Activated CD4-positive, alpha-beta T cell treated with anti-CD3 and anti-CD28 coated beads for 36 hours (primary cell): ENCODE measurements around the gene PPP1CB. TPM values are rescaled to one million over a fixed set of nuclear protein-coding genes. Genes with fewer than 3 reads are reported as not detected.

Experiments
- ATAC-seq: fragments of 200-7000 bp; cut with Tn5 transposase; one replicate; pipeline ENCODE4 v1.10.0; 2021; ENCODE audit warnings: mild to moderate bottlenecking, moderate library complexity
- CTCF ChIA-PET: fragments of 350-600 bp; sonication (Branson Sonifier 250); formaldehyde crosslinking; loops from one replicate; lab custom pipeline; 2021; ENCODE audit warnings: antibody characterized with exemption; lab: Charles Lee
- POLR2A ChIA-PET: fragments of 350-600 bp; sonication (Branson Sonifier 250); formaldehyde crosslinking; loops from one replicate; lab custom pipeline; 2021; ENCODE audit warnings: antibody characterized with exemption, inconsistent platforms; lab: Charles Lee
- DNase-seq: peaks from one replicate; pipeline ENCODE4 v3.0.0-alpha.2; 2020
- H3K27ac Mint-ChIP-seq: one replicate; pipeline ENCODE4 v1.8.0; 2021; ENCODE audit warnings: mixed read lengths
- H3K27me3 Mint-ChIP-seq: one replicate; pipeline ENCODE4 v1.8.0; 2021; ENCODE audit warnings: mixed read lengths
- H3K36me3 Mint-ChIP-seq: one replicate; pipeline ENCODE4 v1.8.0; 2021; ENCODE audit warnings: low read depth, mixed read lengths
- H3K4me1 Mint-ChIP-seq: one replicate; pipeline ENCODE4 v1.8.0; 2021; ENCODE audit warnings: mixed read lengths
- H3K4me3 Mint-ChIP-seq: one replicate; pipeline ENCODE4 v1.8.0; 2021; ENCODE audit warnings: mild to moderate bottlenecking, moderate library complexity, mixed read lengths
- H3K9me3 Mint-ChIP-seq: one replicate; pipeline ENCODE4 v1.8.0; 2021; ENCODE audit warnings: low read depth, mixed read lengths
- intact Hi-C, 2 experiments: fragments of 100-400 bp; cut with DNase I in 1 of 2; cut with micrococcal nuclease in 1 of 2; formaldehyde crosslinking; loops; one replicate each; pipeline versions ENCODE4 v1.14.2 to v1.15.1; 2022 to 2024; cut with DNase I, micrococcal nuclease
- total RNA-seq, 2 experiments: library from RNA; stranded (reverse); gene quantifications; one replicate each; pipeline ENCODE4 v1.2.3, GENCODE V29; 2021

Gene PPP1CB
- total RNA-seq, result 100 to 1,000 TPM; 153 to 213 TPM

DNA sequence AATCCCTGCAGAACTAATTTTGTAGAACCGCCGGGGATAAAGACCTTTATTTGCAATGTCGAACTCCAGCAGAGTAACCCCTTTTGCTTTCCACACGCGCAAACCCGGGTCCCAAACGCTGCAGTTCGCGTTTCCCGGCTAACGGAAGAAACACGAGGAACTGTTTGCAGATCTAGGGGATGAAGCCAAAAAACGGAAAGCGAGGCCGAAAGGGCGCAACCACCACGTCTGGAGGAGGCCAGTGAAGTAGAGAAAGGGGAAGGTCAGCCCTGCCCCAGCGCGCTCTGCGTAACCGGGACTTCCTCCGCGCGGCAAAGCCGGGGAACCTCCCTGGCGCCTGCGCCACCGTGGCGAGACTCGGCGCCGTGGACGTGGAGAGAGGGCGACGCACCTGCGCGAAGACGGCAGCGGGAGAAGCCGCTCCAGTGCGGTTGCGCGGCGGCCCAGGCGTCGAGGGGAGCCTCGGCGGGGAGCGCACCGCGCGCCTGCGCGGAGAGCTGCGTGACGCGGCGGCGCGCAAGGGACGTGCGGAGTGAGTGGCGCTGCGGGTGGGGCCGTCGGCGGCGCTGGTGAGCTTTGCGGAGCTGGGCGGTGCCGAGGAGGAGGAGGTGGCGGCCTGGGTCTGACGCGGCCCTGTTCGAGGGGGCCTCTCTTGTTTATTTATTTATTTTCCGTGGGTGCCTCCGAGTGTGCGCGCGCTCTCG is at the start of gene PPP1CB:
PPP1CB (plus strand) TSS at position 579 of the 704 bp plus-strand sequence. CDS start 295 bp downstream, outside the sequence.
- DNase-seq (peak; percentile 96), ATAC-seq (peak; percentile 88)
- Mint-ChIP-seq H3K27ac (peak within 1 kb of the TSS; percentile 95), H3K27me3 (no peaks in the 10 kb centered on the region), H3K4me3 (peak within 1 kb of the TSS; percentile 90), H3K36me3 (peaks cover 20% of the 10 kb centered on the region), H3K9me3 (no peaks in the 10 kb centered on the region), H3K4me1 (peaks cover 53% of the 10 kb centered on the region)
- CTCF ChIA-PET, result interaction anchor here (0.7 to 7.7 kb wide), 7 partner anchors 9 to 185 kb away, joined by 3 to 43 read pairs (median 4); no protein-coding TSS in a partner anchor
- intact Hi-C loops, result loop anchor here (1.0 to 5.0 kb wide), 16 partner anchors 59 to 1323 kb away; partner anchors contain the start of genes FOSL2 (in 2 of the 2), SPDYA (in 2 of the 2), BABAM2 (in 1 of the 2) and CLIP4 (in 1 of the 2)
- POLR2A ChIA-PET, result interaction anchor here (0.5 to 2.4 kb wide), 8 partner anchors 10 to 364 kb away, joined by 3 to 10 read pairs (median 4); partner anchors contain the start of gene TRMT61B

DNA sequence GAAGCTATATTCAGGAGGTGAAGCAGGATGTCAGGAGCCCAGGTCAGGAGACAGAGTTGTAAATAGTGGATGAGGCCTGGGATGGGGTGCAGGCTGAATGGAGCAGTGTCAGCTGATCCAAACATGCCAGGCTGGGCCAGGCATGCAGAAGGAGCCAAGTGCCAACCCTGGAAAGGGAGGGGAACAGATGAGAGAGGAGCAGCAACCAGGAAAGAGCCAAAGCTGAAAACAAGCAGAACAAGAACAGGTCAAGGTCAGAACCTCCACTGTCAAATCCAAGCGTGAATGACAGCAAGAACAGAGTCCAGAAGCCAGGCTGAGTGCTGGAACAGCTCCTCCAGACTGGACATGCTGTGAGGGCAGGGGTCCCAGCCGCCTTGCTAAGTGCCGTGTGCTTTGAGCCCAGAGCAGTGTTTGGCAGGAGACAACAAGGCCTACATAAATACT is 49.2 kb upstream of the PPP1CB start:
- H3K4me3 Mint-ChIP-seq, result no peak overlapping the region
- ChIA-PET CTCF (interaction anchor here (0.9 kb wide), 1 partner anchor 107 kb away, joined by 3 read pairs; no protein-coding TSS in a partner anchor), POLR2A (no interaction called here)
- H3K27me3 Mint-ChIP-seq, result no peaks in the 10 kb centered on the region
- no peak overlapping the region for H3K27ac Mint-ChIP-seq
- ATAC-seq, result no peak
- no peaks in the 10 kb centered on the region for H3K4me1 Mint-ChIP-seq
- peaks cover 10% of the 10 kb centered on the region for H3K9me3 Mint-ChIP-seq
- intact Hi-C loops, result no loop called here
- no peaks in the 10 kb centered on the region for H3K36me3 Mint-ChIP-seq
- no peak for DNase-seq

DNA sequence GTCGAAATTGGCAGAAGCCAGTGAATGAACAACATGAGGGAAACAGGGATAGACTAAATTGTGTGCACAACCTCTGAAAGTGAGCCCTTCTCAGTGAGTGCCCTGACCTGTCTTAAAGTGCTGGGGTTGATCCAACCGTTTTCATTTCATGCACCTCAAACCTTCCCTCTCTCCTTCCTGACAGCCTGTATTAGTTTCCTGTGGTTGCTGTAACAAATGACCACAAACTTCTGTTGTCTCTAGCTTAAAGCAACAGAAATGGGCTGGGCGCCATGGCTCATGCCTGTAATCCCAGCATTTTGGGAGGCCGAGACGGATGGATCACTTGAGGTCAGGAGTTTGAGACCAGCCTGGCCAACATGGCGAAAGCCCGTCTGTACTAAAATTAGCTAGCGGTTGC is 48.8 kb upstream of the PPP1CB start:
- H3K9me3 Mint-ChIP-seq, result peaks cover 10% of the 10 kb centered on the region
- H3K27ac Mint-ChIP-seq, result no peak overlapping the region
- ATAC-seq (no peak), DNase-seq (no peak)
- H3K36me3 Mint-ChIP-seq, result no peaks in the 10 kb centered on the region
- ChIA-PET CTCF (no interaction called here), POLR2A (no interaction called here)
- H3K4me3 Mint-ChIP-seq, result no peak overlapping the region
- no peaks in the 10 kb centered on the region for H3K4me1 Mint-ChIP-seq
- intact Hi-C loops, result no loop called here
- H3K27me3 Mint-ChIP-seq, result no peaks in the 10 kb centered on the region

DNA sequence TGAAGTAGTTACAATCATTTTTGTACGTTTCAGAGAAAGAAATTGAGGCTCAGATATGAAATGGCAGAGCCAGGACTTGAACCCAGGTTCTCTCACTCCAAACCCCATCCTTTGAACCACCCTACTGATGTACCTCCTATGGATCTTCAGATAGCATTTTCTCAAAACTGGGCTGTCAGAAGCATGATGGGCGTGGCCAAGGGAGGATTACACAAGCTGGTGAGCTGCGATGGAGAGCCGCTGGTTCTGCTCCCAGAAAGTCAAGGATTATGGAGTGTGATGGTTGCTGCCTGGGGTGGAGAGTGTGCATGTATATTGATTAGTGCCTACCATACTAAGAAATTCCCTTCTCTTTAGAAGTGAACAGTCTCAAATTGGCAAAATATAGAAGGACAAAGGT is 47.0 kb upstream of the PPP1CB start:
- Mint-ChIP-seq H3K4me1 (no peaks in the 10 kb centered on the region), H3K27me3 (no peaks in the 10 kb centered on the region), H3K4me3 (no peak overlapping the region), H3K9me3 (peaks cover 10% of the 10 kb centered on the region), H3K27ac (no peak overlapping the region), H3K36me3 (no peaks in the 10 kb centered on the region)
- no peak for ATAC-seq
- intact Hi-C loops, result no loop called here
- no peak for DNase-seq
- ChIA-PET POLR2A (no interaction called here), CTCF (no interaction called here)

DNA sequence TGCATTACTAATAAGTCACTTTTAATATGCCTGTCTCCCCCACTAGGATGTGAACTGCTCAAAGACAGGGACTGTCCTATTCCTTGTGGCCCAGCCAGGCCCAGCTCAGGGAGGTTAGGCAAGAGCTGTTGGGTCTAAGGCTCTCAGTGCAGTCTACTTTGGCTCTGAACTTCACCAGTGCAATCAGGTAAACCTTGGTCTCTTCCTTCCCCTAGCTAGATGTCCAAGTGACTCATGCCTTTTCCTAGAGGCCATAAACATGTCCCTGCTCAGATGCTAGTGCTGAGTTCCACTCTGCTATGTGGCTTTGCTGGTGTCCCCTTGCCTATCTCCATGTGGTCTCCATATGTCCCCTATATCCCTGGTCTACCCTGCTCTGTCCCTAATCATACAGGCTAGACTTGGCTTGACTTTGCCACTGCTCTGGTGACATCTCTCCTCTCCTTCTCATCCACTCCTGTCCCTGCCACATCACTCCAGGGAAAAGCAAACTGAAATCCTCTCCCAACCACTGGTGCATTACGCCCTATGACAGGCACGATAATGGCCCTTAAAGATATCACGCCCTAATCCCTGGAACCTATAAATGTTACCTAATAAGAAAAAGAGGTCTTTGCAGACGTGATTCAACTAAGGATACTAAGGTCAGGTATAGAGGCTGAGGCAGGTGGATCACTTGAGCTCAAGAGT is 45.7 kb upstream of the PPP1CB start:
- Mint-ChIP-seq H3K36me3 (no peaks in the 10 kb centered on the region), H3K27ac (no peak overlapping the region), H3K9me3 (peaks cover 10% of the 10 kb centered on the region), H3K4me3 (no peak overlapping the region), H3K27me3 (no peaks in the 10 kb centered on the region), H3K4me1 (no peaks in the 10 kb centered on the region)
- CTCF ChIA-PET, result no interaction called here
- ATAC-seq (no peak), DNase-seq (no peak)
- POLR2A ChIA-PET, result no interaction called here
- intact Hi-C loops, result no loop called here

DNA sequence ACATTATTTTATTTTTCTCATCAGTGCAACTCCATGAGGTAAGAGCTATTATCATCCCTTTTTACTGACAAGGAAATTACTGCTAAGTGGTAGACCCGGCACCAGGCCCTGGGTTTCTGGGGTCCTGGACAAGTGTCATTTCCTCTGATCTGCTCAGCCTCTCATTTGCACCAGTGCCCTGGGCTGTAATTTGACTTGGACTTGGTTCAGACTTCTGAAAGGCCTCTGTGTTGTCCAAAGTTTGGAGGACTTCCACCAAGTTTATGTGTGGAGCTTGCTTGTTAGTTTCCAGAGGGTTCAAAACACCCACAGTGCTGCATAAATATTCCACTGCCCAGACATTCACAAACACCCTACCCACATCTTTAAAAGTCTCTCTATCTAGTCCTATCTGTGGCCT is 44.0 kb upstream of the PPP1CB start:
- Mint-ChIP-seq H3K4me1 (peaks cover 5% of the 10 kb centered on the region), H3K27ac (no peak overlapping the region), H3K27me3 (no peaks in the 10 kb centered on the region), H3K4me3 (no peak overlapping the region), H3K36me3 (no peaks in the 10 kb centered on the region), H3K9me3 (peaks cover 10% of the 10 kb centered on the region)
- CTCF ChIA-PET, result no interaction called here
- POLR2A ChIA-PET, result no interaction called here
- ATAC-seq, result no peak
- no peak for DNase-seq
- intact Hi-C loops, result no loop called here

DNA sequence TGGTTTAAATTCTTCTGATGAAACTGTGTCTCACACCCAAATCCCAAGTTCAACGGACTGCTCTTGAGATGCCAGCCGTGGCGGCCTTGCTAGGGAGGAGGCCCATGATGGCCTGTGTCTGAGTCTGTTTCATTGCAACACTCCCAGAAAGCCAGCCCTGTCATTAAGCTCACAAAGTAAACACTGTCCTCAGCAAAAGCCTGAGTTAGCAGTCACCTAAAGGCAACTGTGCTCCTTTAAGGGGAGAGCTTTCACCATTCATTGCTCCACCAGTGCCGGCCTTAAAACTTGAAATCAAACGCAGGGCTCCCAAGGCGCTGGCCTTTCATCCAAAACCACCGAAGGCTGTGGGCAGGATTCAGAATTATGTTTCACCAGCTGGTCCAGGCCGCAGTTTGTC is 42.5 kb upstream of the PPP1CB start:
- H3K4me1 Mint-ChIP-seq, result peaks cover 14% of the 10 kb centered on the region
- peaks cover 10% of the 10 kb centered on the region for H3K9me3 Mint-ChIP-seq
- intact Hi-C loops, result no loop called here
- no peaks in the 10 kb centered on the region for H3K36me3 Mint-ChIP-seq
- no peaks in the 10 kb centered on the region for H3K27me3 Mint-ChIP-seq
- ChIA-PET CTCF (interaction anchor here (0.9 kb wide), 2 partner anchors 12 to 28 kb away, joined by 3 read pairs; no protein-coding TSS in a partner anchor), POLR2A (no interaction called here)
- H3K4me3 Mint-ChIP-seq, result no peak overlapping the region
- no peak overlapping the region for H3K27ac Mint-ChIP-seq
- ATAC-seq, result no peak
- DNase-seq, result no peak

DNA sequence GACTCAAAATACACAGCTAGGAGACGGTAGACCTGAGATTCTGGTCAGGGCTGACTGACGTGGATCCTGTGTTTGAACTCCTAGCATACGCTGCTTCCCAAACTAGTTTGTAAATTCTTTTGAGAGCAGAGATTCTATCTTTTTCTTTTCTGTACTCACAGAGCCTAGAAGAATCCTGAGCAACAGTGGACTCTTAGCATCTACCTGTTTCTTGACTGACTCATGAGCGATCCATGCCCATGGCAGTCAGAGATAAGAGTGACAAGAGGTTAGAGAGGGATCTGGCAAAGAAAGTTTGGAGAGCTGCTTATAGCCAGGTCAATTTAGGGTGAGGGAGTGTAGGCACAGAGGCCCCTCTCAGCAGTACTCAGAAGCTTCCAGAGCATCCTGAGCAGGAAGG is 41.1 kb upstream of the PPP1CB start:
- no peak overlapping the region for H3K27ac Mint-ChIP-seq
- no peak overlapping the region for H3K4me3 Mint-ChIP-seq
- no peaks in the 10 kb centered on the region for H3K27me3 Mint-ChIP-seq
- POLR2A ChIA-PET, result no interaction called here
- CTCF ChIA-PET, result no interaction called here
- ATAC-seq (no peak), DNase-seq (no peak)
- intact Hi-C loops, result no loop called here
- H3K4me1 Mint-ChIP-seq, result peaks cover 15% of the 10 kb centered on the region
- no peaks in the 10 kb centered on the region for H3K36me3 Mint-ChIP-seq
- peaks cover 7% of the 10 kb centered on the region for H3K9me3 Mint-ChIP-seq

DNA sequence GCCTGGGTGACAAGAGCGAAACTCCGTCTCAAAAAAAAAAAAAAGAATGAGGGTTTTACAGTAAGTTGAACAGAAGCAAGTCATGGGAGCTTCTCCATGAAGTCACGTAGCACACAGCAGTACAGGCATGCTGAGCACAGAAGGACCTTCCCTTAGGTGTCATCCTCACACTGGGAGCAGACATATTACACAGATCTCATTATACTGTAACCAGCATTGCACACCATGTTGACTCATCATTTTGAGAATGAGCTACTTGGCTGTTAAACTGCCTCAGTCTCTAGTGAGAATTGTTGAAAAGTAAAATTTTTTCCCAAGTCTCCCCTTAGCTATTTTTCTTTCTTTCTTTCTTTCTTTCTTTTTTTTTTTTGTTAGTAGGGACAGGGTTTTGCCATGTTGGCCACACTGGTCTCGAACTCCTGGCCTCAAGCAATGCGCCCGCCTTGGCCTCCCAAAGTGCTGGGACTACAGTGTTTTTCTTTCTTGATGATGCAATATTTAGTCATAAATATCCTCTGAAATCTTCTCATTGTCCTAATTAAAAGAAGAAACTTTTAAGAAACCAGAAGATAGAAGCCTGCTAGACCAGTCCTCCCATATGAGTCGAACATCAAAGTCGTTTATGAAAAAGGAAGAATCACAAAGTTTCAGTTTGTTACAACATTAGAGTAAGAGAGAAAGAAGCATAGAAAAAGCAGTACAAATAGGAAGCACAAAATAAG is 37.9 kb upstream of the PPP1CB start:
- intact Hi-C loops, result no loop called here
- peak overlapping the region; percentile 89 for H3K27ac Mint-ChIP-seq
- H3K36me3 Mint-ChIP-seq, result no peaks in the 10 kb centered on the region
- H3K4me1 Mint-ChIP-seq, result peaks cover 22% of the 10 kb centered on the region
- peak; percentile 91 for ATAC-seq
- no peak overlapping the region for H3K4me3 Mint-ChIP-seq
- H3K27me3 Mint-ChIP-seq, result no peaks in the 10 kb centered on the region
- POLR2A ChIA-PET, result interaction anchor here (0.6 to 0.7 kb wide), 2 partner anchors 69 to 1526 kb away, joined by 3 to 4 read pairs; no protein-coding TSS in a partner anchor
- no peaks in the 10 kb centered on the region for H3K9me3 Mint-ChIP-seq
- peak; percentile 22 for DNase-seq
- CTCF ChIA-PET, result interaction anchor here (0.6 to 2.9 kb wide), 3 partner anchors 15 to 119 kb away, joined by 3 to 13 read pairs (median 4); no protein-coding TSS in a partner anchor

DNA sequence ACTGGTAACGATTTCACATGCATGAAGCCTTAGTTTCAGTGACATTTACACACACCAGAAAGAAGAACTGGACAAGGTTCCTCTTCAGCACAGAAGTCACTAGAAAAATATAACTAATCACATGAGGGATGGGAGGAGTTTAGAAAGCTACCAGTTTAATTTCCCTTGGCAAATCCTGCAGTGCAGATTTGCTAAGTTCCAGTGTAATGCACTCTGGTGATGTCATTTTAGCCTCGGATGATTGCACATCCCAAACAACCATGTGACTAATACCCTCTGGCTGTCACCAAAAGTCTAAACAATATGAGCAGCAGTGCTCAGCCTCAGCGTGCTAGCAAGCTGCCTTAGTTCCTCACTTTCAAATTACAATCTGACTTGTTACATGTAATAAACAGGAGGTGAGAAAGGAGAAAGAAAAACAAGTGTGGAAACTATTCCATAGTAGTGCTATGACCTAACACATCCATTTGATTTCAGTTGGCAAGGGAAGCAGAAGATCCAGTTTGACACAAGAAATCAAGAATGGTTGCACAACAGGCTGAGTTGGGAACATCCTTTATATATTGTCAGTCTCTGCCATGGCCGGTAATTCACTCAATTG is 35.3 kb upstream of the PPP1CB start:
- no peaks in the 10 kb centered on the region for H3K9me3 Mint-ChIP-seq
- H3K4me1 Mint-ChIP-seq, result peaks cover 22% of the 10 kb centered on the region
- ATAC-seq (peak; percentile 50), DNase-seq (peak; percentile 25)
- H3K36me3 Mint-ChIP-seq, result no peaks in the 10 kb centered on the region
- H3K27ac Mint-ChIP-seq, result no peak overlapping the region
- H3K4me3 Mint-ChIP-seq, result no peak overlapping the region
- ChIA-PET POLR2A (no interaction called here), CTCF (no interaction called here)
- H3K27me3 Mint-ChIP-seq, result no peaks in the 10 kb centered on the region
- intact Hi-C loops, result no loop called here

DNA sequence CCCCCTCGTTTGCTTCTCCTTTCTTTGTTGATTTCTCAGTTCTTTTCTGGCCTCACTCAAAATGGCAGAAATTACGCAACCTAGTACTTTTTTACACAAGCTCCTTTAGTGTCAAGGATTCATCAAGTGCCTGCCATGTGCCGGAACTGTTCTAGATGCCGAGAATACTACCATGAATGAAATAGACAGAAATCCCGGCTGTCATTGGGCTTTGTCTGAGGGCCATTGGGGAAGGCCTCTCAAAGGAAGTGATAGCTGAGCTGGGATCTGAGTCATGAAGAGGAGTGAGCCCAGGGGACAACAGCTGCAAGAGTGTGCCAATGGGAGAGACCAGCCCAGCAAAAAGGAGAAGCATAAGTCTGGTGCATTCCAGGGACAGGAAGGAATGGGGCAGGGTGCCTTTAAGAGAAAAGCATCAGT is 34.3 kb upstream of the PPP1CB start:
- intact Hi-C loops, result no loop called here
- no peak for ATAC-seq
- no peak overlapping the region for H3K27ac Mint-ChIP-seq
- DNase-seq, result no peak
- H3K27me3 Mint-ChIP-seq, result no peaks in the 10 kb centered on the region
- CTCF ChIA-PET, result interaction anchor here (1.4 kb wide), 1 partner anchor 123 kb away, joined by 6 read pairs; no protein-coding TSS in a partner anchor
- POLR2A ChIA-PET, result interaction anchor here (0.6 kb wide), 1 partner anchor 154 kb away, joined by 6 read pairs; no protein-coding TSS in a partner anchor
- H3K36me3 Mint-ChIP-seq, result no peaks in the 10 kb centered on the region
- H3K4me1 Mint-ChIP-seq, result peaks cover 17% of the 10 kb centered on the region
- no peaks in the 10 kb centered on the region for H3K9me3 Mint-ChIP-seq
- H3K4me3 Mint-ChIP-seq, result no peak overlapping the region
